A673 (cell line): ENCODE measurements around the gene RBM15.

Experiments
- CTCF ChIP-seq: fragments of 300-800, 200-600 bp; sonication (generic); conservative IDR thresholded peaks from 2 replicates; pipeline ENCODE4 v1.5.1; 2017; ENCODE audit warnings: low read depth, mild to moderate bottlenecking, antibody characterized with exemption, low read length, moderate library complexity, mixed read lengths
- EZH2 ChIP-seq: fragments of 200-600 bp; sonication (generic); IDR thresholded peaks from 2 replicates; pipeline ENCODE4 v1.6.1; 2017; ENCODE audit warnings: borderline replicate concordance, low read depth, mild to moderate bottlenecking, mixed read lengths, antibody characterized with exemption, low read length; ENCODE audit not compliant: poor library complexity, severe bottlenecking

GRCh38 chr1:110326826-110327225 is 12.4 kb upstream of the RBM15 start:
- TF ChIP-seq CTCF = no peak
- no peak for TF ChIP-seq EZH2
